ENCODE measurements around the gene WDR46.

WDR46 gene

GRCh38 chr6:33313105-33313708, 24.2 kb upstream of the WDR46 start:
- peak; percentile 47 for DNase-seq

GRCh38 chr6:33312361-33313104, 23.5 kb upstream of the WDR46 start:
- DNase-seq = peak; percentile 93

- DNase-seq = no peak
These were observed 17.3 kb upstream of the WDR46 start for GRCh38 chr6:33306356-33306755.

GRCh38 chr6:33305052-33305451, 16.0 kb upstream of the WDR46 start:
- DNase-seq = no peak

- DNase-seq = no peak
These were observed 15.2 kb upstream of the WDR46 start for GRCh38 chr6:33304216-33304615.

- DNase-seq = no peak
These were observed 12.8 kb upstream of the WDR46 start for GRCh38 chr6:33301877-33302276.

GRCh38 chr6:33299237-33299944, 10.4 kb upstream of the WDR46 start:
- peak; percentile 93 for DNase-seq

GRCh38 chr6:33298773-33299236, 9.8 kb upstream of the WDR46 start, which contains the start of gene RGL2:
RGL2 (minus strand) TSS chr6:33298942; CDS start chr6:33298610, 332 bp downstream.
- DNase-seq = peak; percentile 66

- DNase-seq = peak; percentile 36
These were observed 9.1 kb upstream of the WDR46 start for GRCh38 chr6:33297956-33298772.

- DNase-seq = no peak
These were observed 8.4 kb upstream of the WDR46 start for GRCh38 chr6:33297406-33297955.

- no peak for DNase-seq
These were observed 7.9 kb upstream of the WDR46 start for GRCh38 chr6:33296797-33297405.

- no peak for DNase-seq
These were observed 6.8 kb upstream of the WDR46 start for GRCh38 chr6:33295621-33296369.

- DNase-seq = no peak
These were observed 5.2 kb upstream of the WDR46 start for GRCh38 chr6:33294086-33294823.

GRCh38 chr6:33292996-33293682, 4.1 kb upstream of the WDR46 start:
- DNase-seq = no peak

GRCh38 chr6:33290459-33290858, 1.4 kb upstream of the WDR46 start:
- no peak for DNase-seq

GRCh38 chr6:33289784-33290315, 811 bp upstream of the WDR46 start:
- DNase-seq = no peak

- no peak for DNase-seq
These were observed 708 bp downstream of the WDR46 start for GRCh38 chr6:33288141-33288920.

GRCh38 chr6:33286946-33287914, 1.8 kb downstream of the WDR46 start:
- DNase-seq = no peak

All from NCI-H345 (cell line).